ENCODE data around the gene FHAD1. TPM values are rescaled to one million over a fixed set of nuclear protein-coding genes. Genes with fewer than 3 reads are reported as not detected.

FHAD1 gene
- total and polyA plus RNA-seq, 11 donors = 0.06 to 1.1 (median 0.12) TPM; not detected in 4

DNA sequence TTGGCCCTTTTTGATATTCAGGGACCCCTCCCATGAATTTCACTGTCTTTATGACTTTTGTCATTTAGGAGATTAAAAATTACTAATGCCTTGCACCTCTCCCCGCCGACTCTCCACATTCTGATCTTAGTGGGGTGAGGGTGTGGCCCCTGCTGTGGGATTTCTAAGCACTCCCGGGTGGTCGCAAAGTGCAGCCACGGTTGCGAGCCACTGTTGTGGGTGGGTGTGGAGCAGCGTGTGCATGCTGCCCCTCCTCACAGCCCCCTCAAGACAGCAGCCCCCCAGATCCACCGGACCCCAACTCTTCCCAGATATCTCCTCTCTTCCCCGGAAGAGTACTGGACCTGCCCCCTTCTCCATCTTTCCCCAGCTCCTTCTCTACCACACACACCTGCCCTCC is 96.1 kb downstream of the FHAD1 start:
- intact Hi-C loops (cut with DNase I) = loop anchor here in 1 of 10 donors (5.0 kb wide), 1 partner anchor 69 kb away; no protein-coding TSS in a partner anchor
- Histone ChIP-seq H3K27me3 (no peaks in the 10 kb centered on the region), H3K9me3 (no peaks in the 10 kb centered on the region), H3K4me1 (peaks cover 0 to 63% (median 16%) of the 10 kb centered on the region in 12 donors), H3K36me3 (no peaks in the 10 kb centered on the region), H3K4me3 (peak overlapping the region in 4 of 12 donors; percentile 33 to 49 (median 40)), H3K27ac (peak overlapping the region in 5 of 12 donors; percentile 61 to 75 (median 73))
- no peak for ATAC-seq
- no peak for DNase-seq
- no peak for TF ChIP-seq POLR2A (IDR thresholded peaks at IDR 0.05)
- TF ChIP-seq, protein P1, sequence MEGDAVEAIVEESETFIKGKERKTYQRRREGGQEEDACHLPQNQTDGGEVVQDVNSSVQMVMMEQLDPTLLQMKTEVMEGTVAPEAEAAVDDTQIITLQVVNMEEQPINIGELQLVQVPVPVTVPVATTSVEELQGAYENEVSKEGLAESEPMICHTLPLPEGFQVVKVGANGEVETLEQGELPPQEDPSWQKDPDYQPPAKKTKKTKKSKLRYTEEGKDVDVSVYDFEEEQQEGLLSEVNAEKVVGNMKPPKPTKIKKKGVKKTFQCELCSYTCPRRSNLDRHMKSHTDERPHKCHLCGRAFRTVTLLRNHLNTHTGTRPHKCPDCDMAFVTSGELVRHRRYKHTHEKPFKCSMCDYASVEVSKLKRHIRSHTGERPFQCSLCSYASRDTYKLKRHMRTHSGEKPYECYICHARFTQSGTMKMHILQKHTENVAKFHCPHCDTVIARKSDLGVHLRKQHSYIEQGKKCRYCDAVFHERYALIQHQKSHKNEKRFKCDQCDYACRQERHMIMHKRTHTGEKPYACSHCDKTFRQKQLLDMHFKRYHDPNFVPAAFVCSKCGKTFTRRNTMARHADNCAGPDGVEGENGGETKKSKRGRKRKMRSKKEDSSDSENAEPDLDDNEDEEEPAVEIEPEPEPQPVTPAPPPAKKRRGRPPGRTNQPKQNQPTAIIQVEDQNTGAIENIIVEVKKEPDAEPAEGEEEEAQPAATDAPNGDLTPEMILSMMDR (IDR thresholded peaks at IDR 0.05) = no peak
- WGBS, 4 donors = 90 to 94% (median 92%) methylated on average over 9 of the region's 9 CpGs

DNA sequence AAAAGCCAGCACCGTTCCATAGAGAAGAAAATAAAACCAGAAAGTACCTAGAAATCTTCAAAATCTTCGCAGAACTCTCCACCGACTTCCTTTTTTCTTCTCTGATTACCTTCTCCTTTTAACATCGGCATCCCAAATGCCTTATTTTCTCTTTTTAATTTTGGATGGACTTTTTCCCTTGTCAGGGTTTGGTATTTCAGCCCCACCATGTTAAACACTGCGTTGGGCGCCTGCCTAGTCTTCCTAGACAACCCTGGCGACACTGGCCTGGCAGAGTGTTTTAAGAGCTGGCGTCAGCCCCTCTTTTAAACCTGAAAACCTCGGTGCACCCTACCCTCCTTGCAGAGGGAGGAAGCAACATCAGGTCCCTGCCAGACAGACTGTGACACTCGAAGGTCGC is 96.7 kb downstream of the FHAD1 start:
- no peaks in the 10 kb centered on the region for H3K27me3 ChIP-seq
- H3K36me3 ChIP-seq = no peaks in the 10 kb centered on the region
- peak overlapping the region in 6 of 12 donors; percentile 20 to 49 (median 34) for H3K4me3 ChIP-seq
- peak overlapping the region in 10 of 12 donors; percentile 34 to 79 (median 66) for H3K27ac ChIP-seq
- TF ChIP-seq, protein P1 (IDR thresholded peaks at IDR 0.05) = no peak
- no peak for TF ChIP-seq POLR2A (IDR thresholded peaks at IDR 0.05)
- 17 to 26% (median 22%) methylated on average over 11 of the region's 11 CpGs for WGBS, 4 donors
- intact Hi-C loops (cut with DNase I) = loop anchor here in 1 of 10 donors (5.0 kb wide), 1 partner anchor 69 kb away; no protein-coding TSS in a partner anchor
- H3K4me1 ChIP-seq = peaks cover 0 to 63% (median 14%) of the 10 kb centered on the region in 12 donors
- ATAC-seq (peak; percentile 57 to 94 (median 89)), DNase-seq (peak; percentile 72 to 88 (median 77))
- no peaks in the 10 kb centered on the region for H3K9me3 ChIP-seq

DNA sequence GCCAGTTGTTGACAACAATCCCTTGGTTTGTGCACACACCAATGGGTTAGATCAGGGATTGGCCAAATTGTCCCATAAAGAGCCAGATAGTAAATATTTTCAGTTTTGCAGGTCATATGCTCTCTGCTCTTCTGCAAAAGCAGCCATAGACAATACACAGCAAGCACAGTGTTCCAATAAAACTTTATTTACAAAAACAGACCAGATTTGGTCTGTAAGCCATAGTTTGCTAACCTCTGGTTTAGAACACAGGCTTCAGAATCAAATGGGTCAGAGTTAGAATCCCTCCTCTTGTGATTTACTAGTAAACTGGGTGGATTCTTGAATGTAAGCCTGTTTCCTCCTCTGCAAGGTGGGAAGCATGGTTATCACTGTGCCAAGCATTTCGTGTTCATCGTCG is 97.4 kb downstream of the FHAD1 start:
- Histone ChIP-seq H3K36me3 (no peaks in the 10 kb centered on the region), H3K27ac (peak overlapping the region in 10 of 12 donors; percentile 34 to 75 (median 62)), H3K27me3 (no peaks in the 10 kb centered on the region), H3K4me3 (no peak overlapping the region), H3K4me1 (peaks cover 0 to 63% (median 14%) of the 10 kb centered on the region in 12 donors), H3K9me3 (no peaks in the 10 kb centered on the region)
- no peak for TF ChIP-seq POLR2A (IDR thresholded peaks at IDR 0.05)
- TF ChIP-seq, protein P1 (IDR thresholded peaks at IDR 0.05) = no peak
- 94 to 100% (median 98%) methylated on average over 3 of the region's 3 CpGs for WGBS, 4 donors
- ATAC-seq (no peak), DNase-seq (no peak)
- intact Hi-C loops (cut with DNase I) = loop anchor here in 1 of 10 donors (5.0 kb wide), 1 partner anchor 68 kb away; no protein-coding TSS in a partner anchor

DNA sequence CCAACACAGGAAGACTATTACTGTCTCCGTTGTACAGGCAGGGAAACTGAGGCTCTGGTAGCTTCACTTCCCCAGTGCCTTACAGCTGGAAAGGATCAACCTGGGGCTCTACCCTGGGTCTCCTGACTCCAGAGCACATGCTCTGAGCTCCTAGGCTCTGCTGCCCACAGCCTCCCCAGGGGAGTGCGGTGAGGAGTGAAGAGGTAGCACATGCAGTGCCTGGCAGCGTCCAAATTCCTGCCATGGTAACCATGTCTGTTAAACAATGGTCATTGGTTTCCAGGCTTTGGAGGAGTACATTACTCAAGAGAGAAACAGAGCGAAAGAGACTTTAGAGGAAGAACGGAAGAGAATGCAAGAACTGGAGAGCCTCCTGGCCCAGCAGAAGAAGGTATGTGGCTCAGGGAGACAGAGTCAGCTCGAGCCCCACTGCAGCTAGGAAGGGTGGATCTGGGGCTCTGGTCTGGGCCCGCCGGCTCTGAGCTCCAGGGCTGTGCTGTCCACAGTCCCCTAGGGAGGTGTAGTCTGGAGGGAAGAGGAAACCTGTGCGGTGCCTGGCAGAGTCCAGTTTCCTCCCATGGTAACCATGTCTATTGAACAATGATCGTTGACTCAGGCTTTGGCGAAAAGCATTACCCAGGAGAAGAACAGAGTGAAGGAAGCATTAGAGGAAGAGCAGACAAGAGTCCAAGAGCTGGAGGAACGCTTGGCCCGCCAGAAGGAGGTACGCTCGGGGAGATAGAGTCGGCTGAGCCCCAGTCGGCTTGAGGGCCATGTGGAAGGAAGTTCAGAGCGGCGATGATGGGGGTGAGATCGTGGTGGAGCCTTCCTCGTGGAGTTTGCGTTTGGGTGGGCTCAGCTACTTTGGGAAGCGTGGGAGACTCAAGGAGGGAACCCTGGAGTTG is 98.0 kb downstream of the FHAD1 start:
- Histone ChIP-seq H3K36me3 (no peaks in the 10 kb centered on the region), H3K9me3 (no peaks in the 10 kb centered on the region), H3K4me3 (no peak overlapping the region), H3K27ac (peak overlapping the region in 5 of 12 donors; percentile 53 to 75 (median 70)), H3K27me3 (no peaks in the 10 kb centered on the region), H3K4me1 (peaks cover 0 to 63% (median 14%) of the 10 kb centered on the region in 12 donors)
- DNase-seq = peak in 2 of 5 donors; percentile 50 to 60
- WGBS, 4 donors = 77 to 84% (median 80%) methylated on average over 23 of the region's 23 CpGs
- peak; percentile 38 to 89 (median 80) for ATAC-seq
- intact Hi-C loops (cut with DNase I) = loop anchor here in 1 of 10 donors (5.0 kb wide), 1 partner anchor 67 kb away; no protein-coding TSS in a partner anchor
- TF ChIP-seq, protein P1 (IDR thresholded peaks at IDR 0.05) = no peak
- no peak for TF ChIP-seq POLR2A (IDR thresholded peaks at IDR 0.05)
